Measurements from ENCODE around the gene ONECUT1. TPM values are rescaled to one million over a fixed set of nuclear protein-coding genes. Genes with fewer than 3 reads are reported as not detected.

Gene ONECUT1
- total and polyA plus RNA-seq, 2 of the 8 experiments (the other 6 are each of a cell fraction or from before 2014, with no cell fraction given): 0.65 to 6.4 TPM

DNA sequence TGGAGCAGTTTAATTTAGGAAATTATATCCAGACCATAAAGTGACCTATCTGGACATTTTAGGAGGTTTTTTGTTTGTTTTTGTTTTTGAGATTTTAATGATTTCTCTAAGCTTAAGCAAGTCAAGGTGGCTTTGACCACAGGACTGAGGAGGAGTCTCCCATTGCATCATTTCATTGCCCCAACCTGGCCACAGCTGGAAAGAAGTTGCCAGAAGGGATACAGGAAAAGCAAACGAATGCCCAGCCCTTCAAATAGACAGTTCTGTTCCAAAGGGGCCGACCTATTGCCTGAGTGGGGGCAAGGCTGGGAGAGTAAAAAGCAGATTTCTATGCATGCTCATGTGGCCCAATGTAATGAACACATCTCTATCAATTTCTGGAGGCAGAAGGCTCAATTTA, 12.0 kb upstream of the ONECUT1 start:
- Histone ChIP-seq H3K14ac (ENCODE audit: insufficient read length) (no peak overlapping the region), H3K4me3 (ENCODE audit: extremely low read depth in 1 of 4, insufficient read depth in 2 of 4, low read depth in 3 of 4, low read length in 4 of 4) (peak overlapping the region in 1 of 4 experiments; percentile 69; a peak in 1 of 8 replicates), H2BK120ac (replicated peaks; ENCODE audit: low read depth, low read length) (no peak overlapping the region), H3K18ac (ENCODE audit: extremely low read depth, low read length) (no peak overlapping the region), H4K20me1 (replicated peaks in 1 of 2; ENCODE audit: control insufficient read depth in 1 of 2, insufficient read depth in 2 of 2, low read length in 2 of 2) (peaks cover 16 to 24% of the 10 kb centered on the region in 2 experiments), H3K4ac (replicated peaks; ENCODE audit: insufficient read length, low read depth, low read length) (no peak overlapping the region), H3K23ac (ENCODE audit: insufficient read length) (no peak overlapping the region), H2AK5ac (ENCODE audit: low read depth, low read length) (no peak overlapping the region), H3K9ac (replicated peaks in 1 of 4; ENCODE audit: extremely low read depth in 1 of 4, low read depth in 3 of 4, low read length in 3 of 4) (no peak overlapping the region), H3K23me2 (ENCODE audit: low read depth, low read length) (peaks cover 21% of the 10 kb centered on the region), H4K5ac (ENCODE audit: insufficient read length, low read depth, low read length) (no peak overlapping the region), H3K79me1 (ENCODE audit: low read depth, low read length) (no peaks in the 10 kb centered on the region), H3K27me3 (replicated peaks in 1 of 4; ENCODE audit: control insufficient read depth in 3 of 4, extremely low read depth in 1 of 4, insufficient read depth in 3 of 4, low read length in 3 of 4) (peaks cover 27 to 74% (median 65%) of the 10 kb centered on the region in 4 experiments), H3K56ac (replicated peaks; ENCODE audit: insufficient read length, low read depth, low read length) (no peak overlapping the region), H2BK12ac (ENCODE audit: low read depth, low read length) (no peak overlapping the region), H4K91ac (replicated peaks; ENCODE audit: insufficient read length, low read length) (no peak overlapping the region), H3K9me3 (ENCODE audit: insufficient read depth in 2 of 2, low read depth in 1 of 2, low read length in 1 of 2) (peaks cover 0 to 7% of the 10 kb centered on the region in 2 experiments; a peak in 1 of 4 replicates), H2BK15ac (ENCODE audit: low read length) (no peak overlapping the region), H3K79me2 (ENCODE audit: control insufficient read depth in 1 of 2, insufficient read depth in 2 of 2, low read length in 2 of 2) (peaks cover 0 to 19% of the 10 kb centered on the region in 2 experiments; a peak in 2 of 4 replicates), H3K36me3 (ENCODE audit: control insufficient read depth in 2 of 4, insufficient read depth in 4 of 4, low read length in 3 of 4) (no peaks in the 10 kb centered on the region; a peak in 1 of 8 replicates), H2AFZ (ENCODE audit: low read length) (no peak overlapping the region), H2BK20ac (ENCODE audit: low read length) (no peak overlapping the region), H2BK5ac (ENCODE audit: low read depth, low read length) (no peak overlapping the region), H3K27ac (ENCODE audit: low read depth, low read length) (no peak overlapping the region), H3K4me2 (ENCODE audit: insufficient read depth in 1 of 2, low read depth in 2 of 2, low read length in 2 of 2) (peak overlapping the region in 1 of 2 experiments; percentile 59; a peak in 1 of 4 replicates), H4K8ac (ENCODE audit: extremely low read depth, insufficient read depth, low read length) (no peak overlapping the region), H3K4me1 (replicated peaks in 1 of 4; ENCODE audit: control insufficient read depth in 3 of 4, insufficient read depth in 4 of 4, low read length in 3 of 4) (peaks cover 15 to 51% (median 26%) of the 10 kb centered on the region in 4 experiments)
- DNase-seq (ENCODE audit: low read depth in 1 of 2, low spot score in 2 of 2) (no peak), FAIRE-seq (no peak)
- WGBS, 2 experiments (ENCODE audit: extremely low coverage in 1 of 2, insufficient coverage in 1 of 2, insufficient read length in 1 of 2, insufficient replicate concordance in 2 of 2, low coverage in 1 of 2, low lambda C conversion rate in 2 of 2, missing lambda C conversion rate in 1 of 2): 59% methylated on average over 2 of the region's 2 CpGs; no CpG with 5 or more reads in 1 of the 2 experiments
- CTCF ChIA-PET (ENCODE audit: partially characterized antibody): interaction anchor here (0.7 to 13.4 kb wide), 2 partner anchors 8 to 16 kb away, joined by 3 to 182 read pairs; partner anchors contain the start of gene ONECUT1
- no peak for TF ChIP-seq GABPA (IDR thresholded peaks at IDR 0.05; ENCODE audit: borderline replicate concordance, insufficient read depth, low read length)
- no peak for TF ChIP-seq RFX5 (IDR thresholded peaks at IDR 0.05; ENCODE audit: borderline replicate concordance, low read depth, low read length)
- no peak for TF ChIP-seq NANOG (IDR thresholded peaks at IDR 0.05; ENCODE audit: insufficient read depth, low read depth, low read length, poor library complexity, severe bottlenecking)
- TF ChIP-seq RNF2 (IDR thresholded peaks at IDR 0.05; ENCODE audit: borderline replicate concordance, low read depth, low read length, missing control alignments, poor library complexity, severe bottlenecking): peak; percentile 18
- TF ChIP-seq, protein P1, sequence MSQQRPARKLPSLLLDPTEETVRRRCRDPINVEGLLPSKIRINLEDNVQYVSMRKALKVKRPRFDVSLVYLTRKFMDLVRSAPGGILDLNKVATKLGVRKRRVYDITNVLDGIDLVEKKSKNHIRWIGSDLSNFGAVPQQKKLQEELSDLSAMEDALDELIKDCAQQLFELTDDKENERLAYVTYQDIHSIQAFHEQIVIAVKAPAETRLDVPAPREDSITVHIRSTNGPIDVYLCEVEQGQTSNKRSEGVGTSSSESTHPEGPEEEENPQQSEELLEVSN (IDR thresholded peaks at IDR 0.05): no peak
- TF ChIP-seq CBX5 (IDR thresholded peaks at IDR 0.05; ENCODE audit: low read depth, low read length): no peak
- POLR2A ChIA-PET (ENCODE audit: partially characterized antibody): interaction anchor here (14.4 kb wide), 1 partner anchor 14 kb away, joined by 225 read pairs; the partner anchor contains the start of gene ONECUT1
